ENCODE results near the gene CNOT2. TPM values are rescaled to one million over a fixed set of nuclear protein-coding genes. Genes with fewer than 3 reads are reported as not detected.

CNOT2 gene
- total RNA-seq, 2 experiments from 2014 or later, result 121 to 123 TPM

DNA sequence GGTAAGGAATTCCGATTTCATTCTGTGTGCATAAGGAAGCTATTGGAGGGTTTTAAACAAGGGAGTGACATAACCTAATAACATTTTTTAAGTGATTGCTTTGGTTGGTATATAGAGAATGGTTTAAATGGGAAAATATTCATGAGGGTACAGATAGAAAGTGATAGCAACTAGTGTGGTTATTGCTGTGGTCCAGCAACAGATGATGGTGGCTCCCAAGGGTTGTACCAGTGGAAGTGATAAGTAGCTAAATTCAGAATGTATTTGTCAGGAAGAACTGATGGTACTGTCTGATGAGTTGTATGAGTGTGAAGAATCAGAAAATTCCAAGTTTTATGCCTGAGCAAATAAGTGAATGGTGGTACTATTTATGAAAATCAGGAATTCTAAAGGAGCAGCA, 2.6 kb upstream of the CNOT2 start:
- no peak overlapping the region for H2AFZ ChIP-seq (ENCODE audit: low read length)
- H4K20me1 ChIP-seq (ENCODE audit: insufficient read depth, low read length), result peaks cover 14% of the 10 kb centered on the region
- peak overlapping the region; percentile 98 for H3K4me3 ChIP-seq (ENCODE audit: low read depth, low read length, poor library complexity, severe bottlenecking)
- no peak for TF ChIP-seq EZH2phosphoT487 (IDR thresholded peaks at IDR 0.05; ENCODE audit: borderline replicate concordance, low read depth, low read length)
- TF ChIP-seq, protein P1, sequence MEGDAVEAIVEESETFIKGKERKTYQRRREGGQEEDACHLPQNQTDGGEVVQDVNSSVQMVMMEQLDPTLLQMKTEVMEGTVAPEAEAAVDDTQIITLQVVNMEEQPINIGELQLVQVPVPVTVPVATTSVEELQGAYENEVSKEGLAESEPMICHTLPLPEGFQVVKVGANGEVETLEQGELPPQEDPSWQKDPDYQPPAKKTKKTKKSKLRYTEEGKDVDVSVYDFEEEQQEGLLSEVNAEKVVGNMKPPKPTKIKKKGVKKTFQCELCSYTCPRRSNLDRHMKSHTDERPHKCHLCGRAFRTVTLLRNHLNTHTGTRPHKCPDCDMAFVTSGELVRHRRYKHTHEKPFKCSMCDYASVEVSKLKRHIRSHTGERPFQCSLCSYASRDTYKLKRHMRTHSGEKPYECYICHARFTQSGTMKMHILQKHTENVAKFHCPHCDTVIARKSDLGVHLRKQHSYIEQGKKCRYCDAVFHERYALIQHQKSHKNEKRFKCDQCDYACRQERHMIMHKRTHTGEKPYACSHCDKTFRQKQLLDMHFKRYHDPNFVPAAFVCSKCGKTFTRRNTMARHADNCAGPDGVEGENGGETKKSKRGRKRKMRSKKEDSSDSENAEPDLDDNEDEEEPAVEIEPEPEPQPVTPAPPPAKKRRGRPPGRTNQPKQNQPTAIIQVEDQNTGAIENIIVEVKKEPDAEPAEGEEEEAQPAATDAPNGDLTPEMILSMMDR (conservative IDR thresholded peaks at IDR 0.05; ENCODE audit: low read length), result no peak
- H3K4me2 ChIP-seq (ENCODE audit: low read length), result peak overlapping the region; percentile 99
- ChIA-PET CTCF (ENCODE audit: unreplicated experiment) (no interaction called here), POLR2A (interaction anchor here (0.8 kb wide), 1 partner anchor 334 kb away, joined by 4 read pairs; no protein-coding TSS in a partner anchor)
- peaks cover 55% of the 10 kb centered on the region for H3K79me2 ChIP-seq (ENCODE audit: insufficient read depth, low read depth, low read length)
- no peak overlapping the region for H3K27ac ChIP-seq (ENCODE audit: low read depth, low read length, poor library complexity, severe bottlenecking)
- H3K9me3 ChIP-seq (ENCODE audit: low read length), result peaks cover 9% of the 10 kb centered on the region; the same call in 1 of the 2 replicates
- no peak for DNase-seq (ENCODE audit: low spot score)
- H3K9me2 ChIP-seq (ENCODE audit: insufficient read depth, low read length), result no peaks in the 10 kb centered on the region; the same call in 1 of the 2 replicates
- no TSS peak for BruUV-seq (replicated peaks)
- intact Hi-C loops (cut with micrococcal nuclease; ENCODE audit: unreplicated experiment), result loop anchor here (5.0 to 10.0 kb wide), 2 partner anchors 244 to 653 kb away; partner anchors contain the start of gene CCT2
- peaks cover 31% of the 10 kb centered on the region for H3K4me1 ChIP-seq (ENCODE audit: insufficient read depth, low read length, poor library complexity, severe bottlenecking)
- H3K36me3 ChIP-seq (ENCODE audit: insufficient read depth, low read length), result peaks cover 71% of the 10 kb centered on the region

DNA sequence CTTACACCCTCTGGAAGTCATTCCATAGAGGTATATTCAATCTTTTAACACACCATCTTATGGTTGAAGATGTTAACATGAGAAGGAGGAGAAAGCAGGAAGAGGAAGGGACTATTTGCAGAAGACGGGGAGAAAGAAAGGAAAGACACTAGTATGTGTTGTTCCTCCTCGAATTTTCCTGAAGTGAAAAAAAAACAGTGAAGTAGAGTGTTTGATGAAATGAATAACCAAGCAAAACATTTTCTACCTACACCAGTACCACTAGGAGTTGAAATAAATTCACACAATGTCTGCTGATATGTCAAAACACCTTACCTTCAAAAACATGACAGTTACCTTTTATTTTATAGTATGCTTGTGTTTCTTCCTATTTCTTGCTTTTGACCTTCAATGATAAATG, 1.4 kb upstream of the CNOT2 start:
- Histone ChIP-seq H3K36me3 (ENCODE audit: insufficient read depth, low read length) (peaks cover 76% of the 10 kb centered on the region), H3K4me1 (ENCODE audit: insufficient read depth, low read length, poor library complexity, severe bottlenecking) (peaks cover 43% of the 10 kb centered on the region), H3K27ac (ENCODE audit: low read depth, low read length, poor library complexity, severe bottlenecking) (peak overlapping the region; percentile 98), H3K4me3 (ENCODE audit: low read depth, low read length, poor library complexity, severe bottlenecking) (peak overlapping the region; percentile 98), H3K9me2 (ENCODE audit: insufficient read depth, low read length) (no peaks in the 10 kb centered on the region; the same call in 1 of the 2 replicates), H2AFZ (ENCODE audit: low read length) (no peak overlapping the region; the same call in 1 of the 2 replicates), H3K79me2 (ENCODE audit: insufficient read depth, low read depth, low read length) (peaks cover 67% of the 10 kb centered on the region), H3K4me2 (ENCODE audit: low read length) (peak overlapping the region; percentile 99), H3K9me3 (ENCODE audit: low read length) (peaks cover 5% of the 10 kb centered on the region; the same call in 1 of the 2 replicates), H4K20me1 (ENCODE audit: insufficient read depth, low read length) (peaks cover 25% of the 10 kb centered on the region)
- ChIA-PET CTCF (ENCODE audit: unreplicated experiment) (no interaction called here), POLR2A (interaction anchor here (0.8 kb wide), 1 partner anchor 146 kb away, joined by 3 read pairs; no protein-coding TSS in a partner anchor)
- no peak for TF ChIP-seq EZH2phosphoT487 (IDR thresholded peaks at IDR 0.05; ENCODE audit: borderline replicate concordance, low read depth, low read length)
- TF ChIP-seq, protein P1 (conservative IDR thresholded peaks at IDR 0.05; ENCODE audit: low read length), result no peak
- BruUV-seq (replicated peaks), result TSS peak; percentile 66
- intact Hi-C loops (cut with micrococcal nuclease; ENCODE audit: unreplicated experiment), result loop anchor here (2.0 to 10.0 kb wide), 3 partner anchors 243 to 655 kb away; partner anchors contain the start of gene CCT2
- no peak for DNase-seq (ENCODE audit: low spot score)

Measured in OCI-LY7 (cell line).